Activated CD4-positive, alpha-beta T cell treated with anti-CD3 and anti-CD28 coated beads for 24 hours (primary cell): ENCODE data around the gene ASPSCR1.
"Not testable (repeated sequence)": the region's sequence is repeated elsewhere in the genome, so short reads cannot be mapped to it uniquely, and the experiment has no call there.

Experiments
- DNase-seq, 2 donors: peaks; one replicate each; pipeline ENCODE4 v3.0.0-alpha.2; 2020; ENCODE audit warnings: low read depth in 2 of 2

The ASPSCR1 gene

DNA sequence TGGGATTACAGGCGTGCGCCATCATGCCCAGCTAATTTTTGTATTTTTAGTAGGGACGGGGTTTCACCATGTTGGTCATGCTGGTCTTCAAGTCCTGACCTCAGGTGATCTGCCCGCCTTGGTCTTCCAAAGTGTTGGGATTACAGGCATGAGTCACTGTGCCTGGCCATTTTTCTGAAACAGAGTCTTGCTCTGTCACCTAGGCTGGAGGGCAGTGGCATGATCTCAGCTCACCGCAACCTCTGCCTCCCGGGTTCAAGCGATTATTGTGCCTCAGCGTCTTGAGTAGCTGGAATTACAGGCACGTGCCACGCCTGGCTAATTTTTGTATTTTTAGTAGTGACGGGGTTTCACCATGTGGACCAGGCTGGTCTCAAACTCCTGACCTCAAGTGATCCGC is 4.1 kb downstream of the ASPSCR1 start:
- DNase-seq: not testable (repeated sequence)

DNA sequence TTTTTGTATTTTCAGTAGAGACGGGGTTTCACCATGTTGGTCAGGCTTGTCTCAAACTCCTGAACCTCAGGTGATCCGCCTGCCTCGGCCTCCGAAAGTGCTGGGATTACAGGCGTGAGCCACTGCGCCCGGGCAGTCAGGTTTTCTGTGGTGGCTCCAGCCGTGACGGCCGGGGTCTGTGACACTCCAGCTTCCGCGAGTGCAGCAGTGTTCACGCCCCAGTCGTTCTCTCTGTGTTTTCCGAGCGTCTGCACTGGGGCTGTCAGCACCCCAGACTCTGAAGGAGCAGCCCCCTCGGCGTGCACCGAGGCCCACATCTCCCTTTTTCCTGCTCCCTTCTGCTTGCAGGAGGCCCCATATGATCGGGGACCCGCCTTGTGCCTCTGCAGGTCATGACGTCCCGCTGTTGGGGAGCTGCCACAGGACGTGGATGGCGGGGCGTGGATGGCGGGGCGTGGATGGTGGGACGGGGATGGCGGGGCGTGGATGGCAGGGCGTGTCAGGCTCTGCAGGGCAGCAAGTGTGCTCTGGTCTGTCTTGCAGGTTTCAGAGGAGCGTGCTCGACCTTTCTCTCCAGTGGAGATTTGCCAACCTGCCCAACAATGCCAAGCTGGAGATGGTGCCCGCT is 5.7 kb downstream of the ASPSCR1 start:
- DNase-seq: no peak

DNA sequence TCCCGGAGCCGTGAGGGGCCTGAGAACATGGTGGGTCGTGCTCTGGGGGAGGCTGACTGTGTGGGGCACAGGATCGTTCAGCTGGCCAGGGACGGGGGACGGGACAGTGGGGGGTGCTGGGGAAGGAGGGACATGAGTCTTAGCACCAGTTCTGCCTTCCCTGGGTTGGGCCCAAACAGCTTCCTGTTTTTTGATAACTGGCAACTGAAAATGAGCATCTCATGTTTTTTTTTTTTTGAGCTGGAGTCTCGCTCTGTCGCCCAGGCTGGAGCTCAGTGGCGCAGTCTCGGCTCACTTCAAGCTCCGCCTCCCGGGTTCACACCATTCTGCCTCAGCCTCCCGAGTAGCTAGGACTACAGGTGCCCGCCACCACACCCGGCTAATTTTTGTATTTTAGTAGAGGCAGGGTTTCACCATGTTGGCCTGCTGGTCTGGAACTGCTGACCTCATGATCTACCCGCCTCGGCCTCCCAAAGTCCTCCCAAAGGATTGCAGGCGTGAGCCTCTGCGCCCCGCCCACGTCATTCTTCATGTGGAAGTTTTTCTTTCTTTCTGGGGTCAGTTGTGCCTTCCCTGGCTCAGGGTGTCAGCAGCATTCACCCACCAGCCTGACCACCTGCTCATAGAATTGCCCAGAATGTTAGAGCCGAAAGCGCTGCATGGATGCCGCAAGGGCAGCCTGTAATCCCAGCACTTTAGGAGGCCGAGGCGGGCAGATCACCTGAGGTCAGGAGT is 6.4 kb downstream of the ASPSCR1 start:
- DNase-seq: no peak

DNA sequence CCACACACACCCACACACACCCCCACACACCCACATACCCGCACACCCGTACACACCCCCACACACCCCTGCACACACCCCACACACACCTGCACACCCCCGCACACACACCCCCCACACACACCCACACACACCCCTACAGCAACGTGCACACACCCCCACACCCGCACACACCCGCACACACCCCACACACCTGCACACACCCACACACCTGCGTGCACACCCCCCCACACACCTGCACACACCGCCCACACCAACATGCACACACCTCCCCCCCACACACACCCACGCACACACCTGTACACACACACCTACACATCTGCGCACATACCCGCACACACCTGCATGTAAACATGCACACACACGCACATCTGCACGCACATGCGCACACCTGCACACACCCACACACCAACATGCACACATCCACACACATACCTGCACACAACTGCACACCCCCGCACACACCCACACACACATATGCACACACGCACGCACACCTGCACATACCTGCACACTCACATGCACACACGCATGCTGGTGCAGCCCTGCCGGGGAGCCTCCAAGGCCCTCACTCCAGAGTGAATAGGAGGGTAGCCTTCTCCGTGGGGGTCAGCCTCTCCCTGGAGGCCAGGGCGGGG is 7.5 kb downstream of the ASPSCR1 start:
- no peak for DNase-seq

DNA sequence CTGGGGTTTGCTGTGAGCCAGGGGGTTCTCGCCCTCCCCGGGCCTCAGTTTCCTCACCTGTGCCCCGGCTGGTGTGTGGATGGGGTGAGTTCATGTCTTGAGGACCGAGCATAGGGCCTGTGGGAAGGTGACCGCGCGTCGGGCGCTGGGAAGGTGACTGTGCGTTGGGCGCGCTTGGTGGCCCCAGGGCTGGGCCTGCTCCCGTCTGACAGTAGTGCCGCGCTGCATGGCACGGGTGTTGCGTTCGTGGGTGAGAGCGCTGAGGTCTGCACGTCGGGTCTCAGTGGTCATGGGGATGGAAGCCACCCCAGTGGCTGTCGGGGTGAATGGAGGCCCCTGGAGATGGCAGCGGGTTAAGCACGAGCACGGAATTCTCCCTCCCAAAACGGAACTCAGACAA is 9.2 kb downstream of the ASPSCR1 start:
- DNase-seq: no peak

DNA sequence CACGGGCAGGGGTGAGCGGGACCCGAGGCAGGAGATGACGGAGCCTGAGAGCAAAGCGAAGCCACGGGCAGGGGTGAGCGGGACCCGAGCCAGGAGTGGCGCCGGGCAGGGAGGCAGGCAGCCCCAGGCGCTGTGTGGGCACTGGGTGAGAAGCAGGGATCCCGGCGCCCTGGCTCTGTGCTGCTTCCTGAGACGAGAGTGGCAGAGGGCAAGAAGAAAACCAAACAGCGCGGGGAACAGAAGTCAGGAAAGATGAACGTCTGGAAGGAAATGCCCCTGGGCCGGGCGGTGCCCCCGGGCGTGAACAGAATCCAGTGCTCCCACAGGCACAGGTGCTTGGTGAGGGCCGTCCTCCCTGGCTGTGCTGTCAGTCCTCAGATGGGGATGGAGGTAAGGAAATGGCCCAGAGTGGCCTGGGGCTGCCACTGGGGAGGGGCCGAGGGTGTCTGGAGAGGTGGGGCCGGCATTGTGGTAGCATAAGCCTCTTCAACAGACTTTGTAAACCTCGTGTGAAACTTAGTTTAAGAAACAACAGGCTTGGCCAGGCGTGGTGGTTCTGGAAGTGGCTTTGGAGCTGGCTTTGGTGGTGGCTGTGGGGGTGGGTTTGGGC is 9.8 kb downstream of the ASPSCR1 start:
- no peak for DNase-seq

DNA sequence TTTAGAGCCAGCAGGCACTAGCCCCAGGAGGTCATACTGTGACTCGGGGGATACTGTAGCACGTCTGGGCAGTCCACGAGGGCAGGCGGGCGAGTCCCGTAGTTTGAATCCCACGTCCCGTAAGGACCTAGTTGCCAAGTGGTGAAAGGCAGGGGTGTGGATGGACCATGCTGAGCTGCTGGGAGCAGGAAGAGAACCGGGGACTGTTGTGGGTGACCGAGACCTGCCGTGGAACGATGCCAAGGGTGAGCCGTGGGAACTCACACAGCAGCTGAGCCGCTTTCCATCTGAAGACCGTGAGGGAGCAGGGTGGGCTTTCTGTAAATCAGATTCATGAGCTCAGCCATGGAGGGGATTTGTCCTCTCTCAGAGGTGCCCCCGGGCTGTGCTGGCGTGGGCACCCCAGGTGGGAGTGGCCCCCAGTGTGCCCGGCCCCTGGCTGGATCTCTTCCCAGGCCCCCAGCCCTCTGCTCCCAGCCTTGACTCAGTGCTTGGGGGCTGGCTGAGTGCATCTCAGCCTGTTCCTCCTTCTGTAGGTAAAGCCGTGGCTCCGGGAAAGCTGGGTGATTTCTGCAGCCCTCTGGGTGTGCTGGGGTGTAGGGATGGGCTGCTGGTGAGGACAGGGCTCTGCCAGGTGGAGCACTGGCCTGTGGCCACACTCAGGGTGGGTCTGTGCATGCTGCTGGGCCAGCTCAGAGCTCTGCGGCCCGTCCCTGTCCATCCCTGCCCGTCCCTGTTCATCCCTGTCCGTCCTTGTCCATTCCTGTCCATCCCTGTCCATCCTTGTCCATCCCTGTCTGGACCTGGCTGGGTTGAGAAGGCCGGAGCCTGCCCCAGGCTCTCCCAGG is 13.6 kb downstream of the ASPSCR1 start:
- DNase-seq: no peak

DNA sequence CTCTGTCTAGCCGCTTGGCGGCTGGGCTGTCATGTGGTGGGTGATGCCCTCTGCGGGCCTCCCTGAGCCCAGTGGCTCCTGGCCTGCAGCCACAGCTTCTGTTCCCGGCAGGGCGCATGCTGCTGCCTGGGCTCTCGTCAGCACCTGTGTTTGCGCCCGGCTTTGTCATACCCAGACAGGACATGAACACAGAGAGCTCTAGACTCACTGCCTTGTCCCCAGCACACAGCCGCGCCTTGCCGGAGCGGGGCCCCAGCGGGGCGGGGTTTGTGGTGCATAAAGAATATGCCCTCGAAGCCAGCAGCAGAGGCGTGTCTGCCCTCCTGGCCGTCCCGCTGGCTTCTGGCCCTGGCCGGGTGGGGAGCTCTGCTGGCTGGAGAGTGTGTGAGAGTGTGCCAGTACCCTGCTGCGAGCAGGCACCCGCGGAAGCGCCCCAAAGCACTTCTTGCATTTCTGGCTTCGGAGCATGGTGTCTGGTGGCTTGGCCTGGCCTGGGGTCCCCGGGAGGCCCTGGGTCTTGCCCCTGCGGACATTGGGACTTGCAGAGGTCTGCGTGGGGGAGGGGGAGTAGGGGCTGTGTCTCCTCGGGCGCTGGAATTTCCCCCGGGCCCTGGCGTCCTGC is 14.4 kb downstream of the ASPSCR1 start:
- DNase-seq: no peak

DNA sequence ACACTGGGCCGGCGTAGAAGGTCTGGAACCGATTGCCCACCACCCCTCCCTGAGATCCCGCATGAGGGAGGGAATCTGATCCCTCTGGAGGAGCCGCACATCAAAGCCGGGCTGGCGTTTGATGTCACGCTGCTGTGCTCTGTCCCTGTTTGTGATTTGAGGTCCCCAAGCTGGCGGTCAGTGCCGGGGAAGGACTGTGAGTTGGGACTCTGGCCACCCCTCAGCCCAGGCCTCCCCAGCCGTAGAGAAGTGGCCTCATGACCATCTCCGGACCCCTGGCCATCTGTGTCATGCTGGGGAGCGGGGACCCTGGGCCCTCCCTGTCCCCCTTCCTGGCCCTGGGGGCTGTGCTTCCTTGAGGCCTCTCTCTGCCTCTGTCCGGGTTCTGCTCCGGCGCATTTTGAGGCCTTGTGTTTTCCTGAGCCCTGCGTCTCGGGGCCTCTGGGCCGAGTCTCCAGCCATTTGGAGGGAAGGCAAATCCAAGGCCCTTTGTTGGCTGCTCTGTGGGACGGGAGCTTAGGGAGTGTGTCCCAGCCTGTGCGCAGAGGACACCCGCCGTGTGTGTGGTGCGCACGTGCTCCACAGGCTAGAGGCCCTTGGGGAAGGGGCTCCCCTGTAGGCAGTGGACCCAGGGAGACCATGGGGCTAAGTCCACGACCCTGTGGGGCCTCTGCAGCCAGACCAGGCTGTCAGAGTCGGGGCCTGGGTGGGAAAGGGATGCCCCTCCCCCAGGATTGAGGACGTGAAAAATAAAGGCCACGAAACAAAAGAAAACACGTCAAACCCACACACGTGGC is 15.1 kb downstream of the ASPSCR1 start:
- DNase-seq: no peak

DNA sequence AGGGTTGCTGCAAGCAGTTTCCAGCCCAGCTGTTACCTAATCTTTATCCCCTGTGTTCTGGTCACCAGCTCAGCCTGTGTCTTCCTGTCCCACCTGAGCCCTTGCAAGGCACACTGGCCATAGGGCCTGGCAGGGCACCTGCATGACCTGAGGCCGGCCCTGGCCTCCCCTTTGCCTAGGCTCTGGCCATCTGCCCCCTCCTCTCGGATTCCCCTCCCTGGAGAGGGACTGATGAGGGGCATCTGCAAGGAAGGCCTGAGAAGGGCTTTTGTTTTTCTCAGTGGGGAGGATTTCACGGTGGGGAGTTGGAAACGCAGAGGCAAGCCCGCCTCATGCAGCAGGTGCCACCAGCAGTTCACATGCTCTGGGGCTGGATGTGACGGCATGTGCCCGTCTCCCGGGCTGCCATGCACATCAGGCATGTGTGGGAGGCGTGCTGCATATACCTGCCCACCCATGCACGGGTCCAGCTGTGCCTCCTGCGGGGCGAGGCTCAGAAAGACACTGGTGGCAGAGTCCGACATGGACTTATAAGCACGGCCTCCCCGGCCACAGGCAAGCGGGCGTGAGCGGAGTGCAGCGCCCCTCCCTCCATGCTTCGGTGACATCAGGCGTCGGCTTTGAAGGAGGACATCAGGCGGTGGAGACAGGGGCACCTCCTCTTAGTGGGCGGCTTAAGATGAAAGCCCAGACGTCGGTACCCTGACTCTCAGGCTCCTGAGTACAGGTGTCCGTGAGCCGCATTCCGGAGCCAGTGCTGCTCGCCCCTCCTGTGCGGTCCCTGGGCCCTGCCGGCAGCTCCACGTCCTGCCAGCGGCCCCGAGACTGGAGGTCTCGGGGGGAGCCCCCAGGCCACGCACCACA is 16.5 kb downstream of the ASPSCR1 start:
- DNase-seq: no peak

DNA sequence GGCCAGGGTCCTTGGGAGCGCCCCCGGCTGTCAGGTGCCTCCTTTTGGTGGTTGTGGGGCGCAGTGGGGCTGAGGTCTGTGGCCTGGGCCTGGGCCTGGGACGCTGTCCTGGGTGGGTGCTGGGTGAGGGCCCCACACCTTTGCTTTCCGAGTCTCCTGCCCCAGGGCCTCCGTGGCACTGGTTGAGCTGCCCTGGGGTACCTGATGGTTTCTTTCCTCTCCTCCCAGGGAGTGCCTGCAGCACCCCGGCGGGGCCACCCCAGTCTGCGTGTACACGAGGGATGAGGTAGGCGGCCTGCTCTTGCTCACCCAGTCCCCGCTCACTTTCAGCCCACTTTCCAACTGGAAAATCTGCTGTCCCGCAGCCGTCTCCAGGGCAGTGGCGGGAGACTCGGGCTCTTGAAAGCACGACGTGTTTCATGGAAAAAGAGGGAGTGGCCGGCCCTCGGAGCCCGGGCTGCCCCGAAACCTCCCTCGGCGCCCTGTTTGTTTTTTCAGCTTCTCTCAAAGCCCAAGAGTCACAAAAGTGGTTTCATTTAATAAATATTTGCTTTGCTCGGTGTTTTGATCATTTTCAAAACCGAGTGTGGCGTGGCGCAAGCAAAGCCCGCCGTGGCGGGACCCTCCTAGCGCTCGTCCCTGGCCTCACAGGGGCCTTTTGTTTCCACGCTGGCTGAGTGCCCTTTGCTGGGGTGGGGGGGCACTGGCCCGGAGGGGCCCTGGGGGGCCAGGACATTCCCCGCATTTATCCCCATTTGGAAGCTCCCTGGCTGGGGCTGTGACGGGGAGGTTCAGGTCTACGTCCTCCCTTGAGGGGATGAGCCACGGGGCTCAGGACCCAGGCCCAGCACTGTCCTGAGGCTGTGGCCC is 17.4 kb downstream of the ASPSCR1 start:
- no peak for DNase-seq

DNA sequence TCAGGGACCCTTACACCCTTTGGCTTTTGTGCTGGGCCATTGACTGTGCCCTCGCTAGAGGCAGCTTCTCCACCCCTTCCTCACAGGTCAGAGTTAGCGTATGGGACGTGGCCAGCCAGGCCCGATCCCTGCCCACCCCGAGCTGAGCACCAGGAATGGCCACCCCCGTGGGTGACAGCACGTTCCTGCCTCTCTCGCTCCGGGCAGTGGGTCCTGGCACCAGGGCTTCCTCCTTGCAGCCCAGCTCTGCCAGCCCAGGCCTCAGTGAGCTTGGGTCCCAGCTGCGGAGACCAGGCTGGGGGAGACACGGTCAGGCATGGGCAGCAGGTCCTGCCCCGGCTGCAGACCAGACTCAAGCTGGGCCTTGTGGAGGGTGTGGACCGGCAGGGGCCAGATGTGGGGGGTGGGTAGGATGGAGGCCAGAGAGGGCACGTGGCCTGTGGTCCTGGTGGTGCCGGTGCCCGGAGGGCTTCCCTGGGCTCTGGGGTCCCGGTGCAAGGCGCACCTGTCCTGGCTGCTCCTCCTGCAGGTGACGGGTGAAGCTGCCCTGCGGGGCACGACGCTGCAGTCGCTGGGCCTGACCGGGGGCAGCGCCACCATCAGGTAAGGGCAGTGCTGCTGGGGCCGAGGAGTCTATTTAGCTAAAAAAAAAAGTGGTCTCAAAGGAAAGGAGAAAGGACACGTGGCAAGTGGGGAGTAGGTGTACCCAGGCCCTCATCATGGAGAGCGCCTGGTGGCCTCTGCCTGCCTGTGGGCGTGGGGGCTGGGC is 18.2 kb downstream of the ASPSCR1 start:
- DNase-seq: no peak

DNA sequence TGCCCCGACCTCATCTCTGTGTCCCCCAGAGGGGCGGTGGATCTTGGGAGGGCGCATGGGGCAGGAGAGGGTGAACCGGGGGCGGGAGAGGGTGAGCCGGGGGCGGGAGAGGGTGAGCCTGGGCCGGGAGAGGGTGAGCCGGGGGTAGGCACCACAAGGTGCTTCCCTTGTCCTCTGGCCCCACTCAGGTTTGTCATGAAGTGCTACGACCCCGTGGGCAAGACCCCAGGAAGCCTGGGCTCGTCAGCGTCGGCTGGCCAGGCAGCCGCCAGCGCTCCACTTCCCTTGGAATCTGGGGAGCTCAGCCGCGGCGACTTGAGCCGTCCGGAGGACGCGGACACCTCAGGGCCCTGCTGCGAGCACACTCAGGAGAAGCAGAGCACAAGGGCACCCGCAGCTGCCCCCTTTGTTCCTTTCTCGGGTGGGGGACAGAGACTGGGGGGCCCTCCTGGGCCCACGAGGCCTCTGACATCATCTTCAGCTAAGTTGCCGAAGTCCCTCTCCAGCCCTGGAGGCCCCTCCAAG is 18.9 kb downstream of the ASPSCR1 start:
- DNase-seq: no peak

DNA sequence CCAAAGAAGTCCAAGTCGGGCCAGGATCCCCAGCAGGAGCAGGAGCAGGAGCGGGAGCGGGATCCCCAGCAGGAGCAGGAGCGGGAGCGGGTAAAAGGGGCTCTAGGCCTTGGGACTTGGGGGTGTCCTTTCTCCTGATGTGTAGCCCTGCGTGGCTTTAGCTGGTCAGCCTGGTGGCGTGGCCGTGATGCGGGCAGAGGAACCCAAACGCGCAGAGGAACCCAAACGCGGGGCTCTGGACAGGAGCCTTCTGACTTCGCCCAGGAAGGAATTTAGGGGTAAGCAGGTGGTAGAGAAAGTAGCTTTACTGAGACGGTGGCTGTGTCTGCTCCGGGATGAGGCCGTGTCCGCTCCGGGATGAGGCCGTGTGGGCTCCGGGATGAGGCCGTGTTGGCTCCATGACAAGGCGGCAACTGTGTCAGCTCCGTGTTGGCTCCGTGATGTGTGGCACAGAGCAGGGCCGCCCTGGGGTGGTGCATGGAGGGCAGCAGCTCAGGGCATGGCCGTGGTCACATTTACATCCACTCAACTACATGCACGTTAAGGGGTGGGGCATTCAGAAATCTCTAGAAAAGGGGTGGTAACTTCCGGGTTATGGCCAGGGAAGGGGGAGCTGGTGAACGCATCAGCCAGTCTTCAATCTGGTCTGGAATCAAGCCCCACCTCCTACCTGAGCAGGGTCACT is 19.5 kb downstream of the ASPSCR1 start:
- no peak for DNase-seq

DNA sequence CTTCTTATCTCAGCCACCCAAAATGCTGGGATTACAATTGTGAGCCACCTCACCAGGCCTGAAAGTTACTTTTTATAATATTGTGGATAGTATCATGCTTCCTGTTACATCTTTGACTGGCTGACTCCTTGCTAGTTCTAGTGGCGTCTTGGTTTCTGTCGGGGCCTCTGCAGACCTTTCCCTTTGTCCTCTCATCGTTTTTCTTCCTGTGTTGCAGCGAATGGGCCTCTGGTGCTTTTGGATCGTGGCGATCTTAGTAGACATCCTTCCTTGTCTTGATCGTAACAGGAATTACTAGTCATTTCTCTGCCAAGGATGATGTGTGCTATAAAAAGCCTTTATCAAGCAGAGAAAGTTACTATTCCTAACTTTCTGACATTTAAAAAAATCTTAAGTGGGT is 20.8 kb downstream of the ASPSCR1 start:
- DNase-seq: no peak

DNA sequence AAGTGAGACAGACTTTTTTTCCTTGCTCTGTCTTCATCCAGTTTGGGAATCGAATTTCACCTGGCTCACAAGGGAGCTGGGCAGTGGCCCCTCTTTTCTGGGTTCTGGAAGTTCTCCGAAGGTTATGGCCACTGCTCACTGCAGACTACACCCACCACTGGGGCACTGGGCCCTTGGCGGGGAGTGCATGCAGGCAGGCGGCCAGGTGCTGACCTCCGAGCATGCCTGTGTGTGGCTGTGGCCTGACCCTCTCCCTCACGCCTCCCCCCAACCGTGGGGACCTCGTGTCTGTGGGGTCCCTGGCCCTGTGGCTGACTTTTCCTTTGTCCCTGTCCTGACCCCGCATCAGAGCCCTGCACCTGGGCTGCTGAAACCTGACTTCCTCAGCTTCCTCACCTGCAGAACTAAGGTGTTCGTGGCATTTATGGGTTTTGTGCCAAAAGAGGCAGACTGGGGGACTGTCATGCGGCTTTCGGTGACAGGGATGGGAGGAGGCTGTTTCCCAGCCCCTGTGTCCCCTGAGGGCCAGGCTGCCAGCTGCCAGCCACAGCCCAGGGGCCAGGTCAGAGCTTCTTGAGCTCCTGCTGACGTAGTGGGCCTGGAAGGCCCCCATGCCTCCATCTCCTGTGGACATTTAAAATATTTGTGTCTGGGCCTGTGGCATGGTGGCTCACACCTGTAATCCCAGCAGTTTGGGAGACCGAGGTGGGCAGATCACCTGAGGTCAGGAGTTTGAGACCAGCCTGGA is 21.4 kb downstream of the ASPSCR1 start:
- no peak for DNase-seq
